Smooth muscle cell (in vitro differentiated cells): ENCODE data around the gene DDX20. TPM values are rescaled to one million over a fixed set of nuclear protein-coding genes. Genes with fewer than 3 reads are reported as not detected.

ENCODE experiments used
- DNase-seq: peaks from one replicate; lab custom pipeline; 2025; ENCODE audit not compliant: unreplicated experiment; lab: John Stamatoyannopoulos, UW
- H2AFZ ChIP-seq: fragments of 200-600 bp; sonication (generic); 2 replicates; pipeline ENCODE4 v1.6.0; 2016; ENCODE audit warnings: antibody characterized with exemption, low read depth, mild to moderate bottlenecking
- H3F3A ChIP-seq: fragments of 200-600 bp; sonication (generic); 2 replicates; pipeline ENCODE4 v1.6.0; 2017; ENCODE audit warnings: antibody characterized with exemption, low read depth
- H3K27ac ChIP-seq: fragments of 200-600 bp; sonication (generic); 2 replicates; pipeline ENCODE4 v1.5.1; 2016; ENCODE audit warnings: low read depth, mild to moderate bottlenecking
- H3K27me3 ChIP-seq: fragments of 200-600 bp; sonication (generic); 2 replicates; pipeline ENCODE4 v1.6.1; 2016; ENCODE audit warnings: low read depth, mild to moderate bottlenecking
- H3K36me3 ChIP-seq: fragments of 200-600 bp; sonication (generic); 2 replicates; pipeline ENCODE4 v1.5.1; 2016; ENCODE audit warnings: low read depth
- H3K4me1 ChIP-seq: fragments of 200-600 bp; sonication (generic); 2 replicates; pipeline ENCODE4 v1.5.1; 2016; ENCODE audit warnings: low read depth
- H3K4me2 ChIP-seq: fragments of 200-600 bp; sonication (generic); 2 replicates; pipeline ENCODE4 v1.6.0; 2016; ENCODE audit warnings: mild to moderate bottlenecking
- H3K4me3 ChIP-seq: fragments of 200-600 bp; sonication (generic); 2 replicates; pipeline ENCODE4 v1.5.1; 2016; ENCODE audit warnings: mild to moderate bottlenecking
- H3K79me2 ChIP-seq: fragments of 200-600 bp; sonication (generic); 2 replicates; pipeline ENCODE4 v1.6.0; 2016; ENCODE audit warnings: low read depth, mild to moderate bottlenecking
- H3K9ac ChIP-seq: fragments of 200-600 bp; sonication (generic); 2 replicates; pipeline ENCODE4 v1.6.0; 2016; ENCODE audit warnings: low read depth
- H3K9me3 ChIP-seq: fragments of 200-600 bp; sonication (generic); replicated peaks from 2 replicates; pipeline ENCODE4 v1.5.1; 2016; ENCODE audit warnings: low read depth
- H4K20me1 ChIP-seq: fragments of 200-600 bp; sonication (generic); 2 replicates; pipeline ENCODE4 v1.6.0; 2016; ENCODE audit warnings: low read depth
- WGBS: methylation state at CpG from one replicate; pipeline ENCODE4 v1.1.7; 2016; ENCODE audit warnings: low lambda C conversion rate; 5-methylcytosine and 5-hydroxymethylcytosine counted together
- polyA plus RNA-seq: library from polyadenylated mRNA; unstranded; fragments of >200 nt; fragmentation: Nextera tagmentation; extraction: Ambion mirVana; gene quantifications from 2 replicates; pipeline ENCODE4 v1.2.1, GENCODE V29; 2016
- total RNA-seq: library from RNA; depleted of rRNA; stranded (reverse); fragments of >200 nt; gene quantifications from 2 replicates; pipeline ENCODE4 v1.2.3, GENCODE V29; 2014
- TF ChIP-seq, protein P1 (sequence below): fragments of 200-600 bp; sonication (generic); IDR thresholded peaks from 2 replicates; pipeline ENCODE4 v1.5.1; 2017; ENCODE audit warnings: borderline replicate concordance, mild to moderate bottlenecking, antibody characterized with exemption; ENCODE audit not compliant: insufficient read depth, poor library complexity, severe bottlenecking

Gene DDX20
- total and polyA plus RNA-seq, 2 experiments from 2014 or later, result 8.8 to 20.0 TPM

DNA sequence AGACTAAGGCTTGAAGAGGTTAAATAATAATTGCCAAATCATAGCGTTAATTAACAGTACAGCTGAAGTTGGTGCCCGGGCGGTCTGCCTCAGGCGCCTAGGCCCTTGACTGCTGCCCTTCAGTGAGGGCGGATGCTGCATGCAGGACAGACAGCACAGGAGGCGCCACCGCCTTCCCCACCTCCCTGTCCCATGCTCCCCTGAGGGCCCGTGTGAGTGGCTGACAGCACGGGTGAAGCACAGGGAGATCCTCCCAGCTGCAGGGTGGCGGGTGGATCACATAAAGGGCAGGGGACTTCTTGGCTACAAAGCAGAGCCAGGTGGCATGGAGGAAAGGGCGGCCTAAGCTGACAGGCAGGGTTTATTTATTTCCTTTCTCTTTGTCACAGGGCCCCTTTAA lies 49.1 kb downstream of the DDX20 start:
- Histone ChIP-seq H3K9ac (no peak overlapping the region), H3K4me1 (no peaks in the 10 kb centered on the region), H4K20me1 (no peaks in the 10 kb centered on the region), H3K27me3 (no peaks in the 10 kb centered on the region), H3K36me3 (no peaks in the 10 kb centered on the region), H3F3A (no peaks in the 10 kb centered on the region), H3K4me3 (no peak overlapping the region), H3K4me2 (no peak overlapping the region), H3K79me2 (no peaks in the 10 kb centered on the region), H3K9me3 (no peaks in the 10 kb centered on the region), H2AFZ (no peak overlapping the region), H3K27ac (no peak overlapping the region)
- DNase-seq, result no peak
- WGBS, result 92% methylated on average over 11 of the region's 11 CpGs
- TF ChIP-seq, protein P1, sequence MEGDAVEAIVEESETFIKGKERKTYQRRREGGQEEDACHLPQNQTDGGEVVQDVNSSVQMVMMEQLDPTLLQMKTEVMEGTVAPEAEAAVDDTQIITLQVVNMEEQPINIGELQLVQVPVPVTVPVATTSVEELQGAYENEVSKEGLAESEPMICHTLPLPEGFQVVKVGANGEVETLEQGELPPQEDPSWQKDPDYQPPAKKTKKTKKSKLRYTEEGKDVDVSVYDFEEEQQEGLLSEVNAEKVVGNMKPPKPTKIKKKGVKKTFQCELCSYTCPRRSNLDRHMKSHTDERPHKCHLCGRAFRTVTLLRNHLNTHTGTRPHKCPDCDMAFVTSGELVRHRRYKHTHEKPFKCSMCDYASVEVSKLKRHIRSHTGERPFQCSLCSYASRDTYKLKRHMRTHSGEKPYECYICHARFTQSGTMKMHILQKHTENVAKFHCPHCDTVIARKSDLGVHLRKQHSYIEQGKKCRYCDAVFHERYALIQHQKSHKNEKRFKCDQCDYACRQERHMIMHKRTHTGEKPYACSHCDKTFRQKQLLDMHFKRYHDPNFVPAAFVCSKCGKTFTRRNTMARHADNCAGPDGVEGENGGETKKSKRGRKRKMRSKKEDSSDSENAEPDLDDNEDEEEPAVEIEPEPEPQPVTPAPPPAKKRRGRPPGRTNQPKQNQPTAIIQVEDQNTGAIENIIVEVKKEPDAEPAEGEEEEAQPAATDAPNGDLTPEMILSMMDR, result no peak

DNA sequence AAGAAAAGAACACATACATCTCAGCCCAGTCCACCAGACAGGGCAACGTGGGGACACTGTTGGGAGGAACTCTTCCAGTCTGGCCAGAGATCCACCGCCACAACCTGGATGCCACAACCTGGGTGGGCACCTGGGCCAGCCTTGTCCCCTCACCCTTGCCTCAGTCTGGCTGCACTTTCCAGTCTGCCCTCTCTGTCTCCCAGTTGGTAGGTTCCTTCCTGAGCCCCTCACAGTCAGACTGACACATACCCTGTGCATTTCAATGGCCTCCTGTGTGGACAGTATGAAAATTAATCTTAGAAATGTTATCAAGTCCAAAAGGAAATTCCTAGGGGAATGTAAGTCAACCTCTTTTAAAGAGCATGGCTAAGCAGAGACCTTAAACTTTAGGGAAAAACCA lies 49.5 kb downstream of the DDX20 start:
- no peaks in the 10 kb centered on the region for H3K79me2 ChIP-seq
- no peaks in the 10 kb centered on the region for H3K36me3 ChIP-seq
- no peaks in the 10 kb centered on the region for H3F3A ChIP-seq
- TF ChIP-seq, protein P1, result no peak
- 88% methylated on average over 2 of the region's 2 CpGs for WGBS
- H3K4me1 ChIP-seq, result no peaks in the 10 kb centered on the region
- H3K4me3 ChIP-seq, result no peak overlapping the region
- H3K9me3 ChIP-seq, result no peaks in the 10 kb centered on the region
- no peak overlapping the region for H3K27ac ChIP-seq
- no peak overlapping the region for H3K9ac ChIP-seq
- DNase-seq, result no peak
- H2AFZ ChIP-seq, result no peak overlapping the region
- H4K20me1 ChIP-seq, result no peaks in the 10 kb centered on the region
- H3K4me2 ChIP-seq, result no peak overlapping the region
- H3K27me3 ChIP-seq, result no peaks in the 10 kb centered on the region

DNA sequence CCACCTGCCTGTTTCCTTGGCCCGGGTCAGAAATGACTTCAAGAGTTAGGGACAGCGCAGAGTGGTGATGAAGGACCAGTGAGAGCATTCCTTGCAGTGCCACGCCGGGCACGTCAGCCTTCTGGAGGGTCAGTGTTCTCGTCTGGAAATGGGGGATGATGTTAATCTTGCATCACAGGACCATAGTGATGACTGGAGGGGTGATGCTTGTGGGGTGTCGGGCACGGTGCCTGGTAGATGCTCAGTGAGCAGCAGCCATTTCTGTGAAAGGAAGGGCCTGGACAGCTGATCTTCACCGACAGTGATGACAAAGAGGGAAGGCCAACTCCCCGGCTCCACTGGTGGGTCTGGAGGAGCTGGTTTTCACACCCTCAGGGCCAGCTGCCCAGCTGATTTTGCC lies 56.2 kb downstream of the DDX20 start:
- WGBS, result 87% methylated on average over 10 of the region's 10 CpGs

DNA sequence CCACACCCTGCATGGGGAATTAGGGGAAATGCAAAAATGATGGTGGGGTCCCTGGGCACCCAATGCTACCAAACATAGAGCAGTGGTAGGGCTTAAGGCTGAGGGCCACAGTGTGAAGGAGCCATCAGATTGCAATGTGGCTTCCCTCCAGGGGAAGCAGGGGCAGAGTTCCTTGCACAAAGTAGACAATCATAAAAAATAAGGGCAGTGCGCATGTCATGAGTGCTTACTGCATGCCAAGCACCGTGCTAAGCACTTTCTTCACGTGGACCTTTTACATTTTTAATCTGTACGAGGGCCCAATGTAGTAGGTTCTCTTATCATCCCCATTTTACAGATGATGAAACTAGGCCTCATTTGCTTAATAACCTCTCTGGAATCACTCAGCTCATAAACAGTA lies 56.6 kb downstream of the DDX20 start:
- no peaks in the 10 kb centered on the region for H3K36me3 ChIP-seq
- H3F3A ChIP-seq, result no peaks in the 10 kb centered on the region
- no peak overlapping the region for H3K9ac ChIP-seq
- H4K20me1 ChIP-seq, result no peaks in the 10 kb centered on the region
- DNase-seq, result no peak
- no peak overlapping the region for H3K27ac ChIP-seq
- H3K27me3 ChIP-seq, result no peaks in the 10 kb centered on the region
- H3K4me2 ChIP-seq, result no peak overlapping the region
- no peaks in the 10 kb centered on the region for H3K79me2 ChIP-seq
- H3K9me3 ChIP-seq, result no peaks in the 10 kb centered on the region
- H2AFZ ChIP-seq, result no peak overlapping the region
- no peaks in the 10 kb centered on the region for H3K4me1 ChIP-seq
- WGBS, result 92% methylated on average over 4 of the region's 4 CpGs
- TF ChIP-seq, protein P1, result no peak
- no peak overlapping the region for H3K4me3 ChIP-seq

More for the DNA sequence above, 56.2 kb downstream of the DDX20 start:
- Histone ChIP-seq H3K79me2 (no peaks in the 10 kb centered on the region), H3F3A (no peaks in the 10 kb centered on the region), H3K4me2 (no peak overlapping the region), H3K27me3 (no peaks in the 10 kb centered on the region), H3K9ac (no peak overlapping the region), H3K27ac (no peak overlapping the region), H4K20me1 (no peaks in the 10 kb centered on the region), H3K9me3 (no peaks in the 10 kb centered on the region), H2AFZ (no peak overlapping the region), H3K36me3 (no peaks in the 10 kb centered on the region), H3K4me1 (no peaks in the 10 kb centered on the region), H3K4me3 (no peak overlapping the region)
- TF ChIP-seq, protein P1, result no peak
- no peak for DNase-seq
